ENCODE measurements around the gene FAM217B. TPM values are rescaled to one million over a fixed set of nuclear protein-coding genes. Genes with fewer than 3 reads are reported as not detected.

Gene FAM217B
- total RNA-seq, 4 donors from 2014 or later = 9.4 to 15.9 (median 12.9) TPM

DNA sequence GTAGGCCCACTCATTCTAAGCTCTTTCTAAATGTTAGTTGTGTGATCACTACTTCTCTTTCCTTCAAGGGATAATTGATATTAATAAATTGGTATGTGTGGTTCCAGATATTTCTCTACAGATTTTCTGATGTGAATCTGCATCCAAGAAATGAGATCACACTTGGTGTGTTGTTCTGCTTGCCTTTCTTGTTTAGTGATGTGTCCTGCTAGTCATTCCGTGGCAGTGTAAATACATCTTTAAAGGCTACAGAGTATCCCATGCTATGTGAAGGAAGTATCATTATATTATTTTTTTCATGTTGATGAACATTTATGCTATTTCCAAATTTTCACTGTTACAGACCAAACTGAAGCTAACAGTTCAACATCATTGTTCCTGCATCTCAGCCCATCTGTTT lies 31.2 kb downstream of the FAM217B start:
- WGBS, 2 donors = 92 to 96% methylated on average over 1 of the region's 1 CpG
- intact Hi-C loops (cut with DNase I) = no loop called here
- Histone ChIP-seq H3K9me3 (no peaks in the 10 kb centered on the region), H3K27ac (no peak overlapping the region), H3K27me3 (no peaks in the 10 kb centered on the region), H3K4me1 (no peaks in the 10 kb centered on the region), H3K36me3 (no peaks in the 10 kb centered on the region), H3K4me3 (replicated peaks in 1 of 3) (no peak overlapping the region)
- DNase-seq = no peak
- no peak for TF ChIP-seq POLR2A (IDR thresholded peaks at IDR 0.05)
- TF ChIP-seq, protein P1, sequence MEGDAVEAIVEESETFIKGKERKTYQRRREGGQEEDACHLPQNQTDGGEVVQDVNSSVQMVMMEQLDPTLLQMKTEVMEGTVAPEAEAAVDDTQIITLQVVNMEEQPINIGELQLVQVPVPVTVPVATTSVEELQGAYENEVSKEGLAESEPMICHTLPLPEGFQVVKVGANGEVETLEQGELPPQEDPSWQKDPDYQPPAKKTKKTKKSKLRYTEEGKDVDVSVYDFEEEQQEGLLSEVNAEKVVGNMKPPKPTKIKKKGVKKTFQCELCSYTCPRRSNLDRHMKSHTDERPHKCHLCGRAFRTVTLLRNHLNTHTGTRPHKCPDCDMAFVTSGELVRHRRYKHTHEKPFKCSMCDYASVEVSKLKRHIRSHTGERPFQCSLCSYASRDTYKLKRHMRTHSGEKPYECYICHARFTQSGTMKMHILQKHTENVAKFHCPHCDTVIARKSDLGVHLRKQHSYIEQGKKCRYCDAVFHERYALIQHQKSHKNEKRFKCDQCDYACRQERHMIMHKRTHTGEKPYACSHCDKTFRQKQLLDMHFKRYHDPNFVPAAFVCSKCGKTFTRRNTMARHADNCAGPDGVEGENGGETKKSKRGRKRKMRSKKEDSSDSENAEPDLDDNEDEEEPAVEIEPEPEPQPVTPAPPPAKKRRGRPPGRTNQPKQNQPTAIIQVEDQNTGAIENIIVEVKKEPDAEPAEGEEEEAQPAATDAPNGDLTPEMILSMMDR (IDR thresholded peaks at IDR 0.05) = no peak

DNA sequence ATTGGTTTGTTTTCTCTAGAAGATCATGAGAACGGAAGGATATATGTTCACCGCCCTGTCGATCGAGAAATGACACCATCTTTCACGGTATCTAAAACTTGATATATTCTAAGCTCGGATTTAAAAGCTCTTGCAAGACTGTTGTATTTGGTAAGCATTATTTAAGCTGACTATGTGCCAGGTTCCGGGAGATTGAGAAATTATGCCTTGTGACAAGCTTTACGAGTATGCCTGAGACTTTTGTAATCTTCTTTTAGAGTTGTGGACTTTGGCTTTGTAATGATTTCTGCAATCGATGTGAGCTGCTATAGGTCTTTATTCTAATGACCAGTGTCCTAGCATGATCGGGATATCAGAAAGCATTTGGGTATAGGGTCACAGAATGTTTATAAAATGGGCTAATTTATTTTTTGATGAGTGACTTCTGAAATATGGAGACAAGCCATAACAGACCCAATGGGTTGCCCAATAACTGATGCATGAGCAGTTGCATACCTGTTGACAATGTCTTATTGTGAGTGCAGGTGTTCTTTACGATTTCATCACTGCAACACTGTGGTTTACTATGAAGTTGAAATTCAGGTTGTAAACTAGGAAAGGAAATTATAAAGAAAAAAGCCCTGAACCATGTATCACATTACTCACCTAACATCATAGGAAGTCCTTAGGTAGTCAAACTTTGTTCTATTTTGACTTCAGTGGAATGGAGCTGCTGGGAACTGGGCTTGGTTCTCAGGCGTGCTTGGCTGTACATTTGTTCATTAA lies 32.0 kb downstream of the FAM217B start:
- no peaks in the 10 kb centered on the region for H3K27me3 ChIP-seq
- H3K4me1 ChIP-seq = no peaks in the 10 kb centered on the region
- DNase-seq = no peak
- intact Hi-C loops (cut with DNase I) = no loop called here
- H3K4me3 ChIP-seq (replicated peaks in 1 of 3) = no peak overlapping the region
- H3K27ac ChIP-seq = no peak overlapping the region
- H3K9me3 ChIP-seq = no peaks in the 10 kb centered on the region
- no peaks in the 10 kb centered on the region for H3K36me3 ChIP-seq
- 89 to 91% methylated on average over 12 of the region's 12 CpGs for WGBS, 2 donors
- no peak for TF ChIP-seq POLR2A (IDR thresholded peaks at IDR 0.05)

DNA sequence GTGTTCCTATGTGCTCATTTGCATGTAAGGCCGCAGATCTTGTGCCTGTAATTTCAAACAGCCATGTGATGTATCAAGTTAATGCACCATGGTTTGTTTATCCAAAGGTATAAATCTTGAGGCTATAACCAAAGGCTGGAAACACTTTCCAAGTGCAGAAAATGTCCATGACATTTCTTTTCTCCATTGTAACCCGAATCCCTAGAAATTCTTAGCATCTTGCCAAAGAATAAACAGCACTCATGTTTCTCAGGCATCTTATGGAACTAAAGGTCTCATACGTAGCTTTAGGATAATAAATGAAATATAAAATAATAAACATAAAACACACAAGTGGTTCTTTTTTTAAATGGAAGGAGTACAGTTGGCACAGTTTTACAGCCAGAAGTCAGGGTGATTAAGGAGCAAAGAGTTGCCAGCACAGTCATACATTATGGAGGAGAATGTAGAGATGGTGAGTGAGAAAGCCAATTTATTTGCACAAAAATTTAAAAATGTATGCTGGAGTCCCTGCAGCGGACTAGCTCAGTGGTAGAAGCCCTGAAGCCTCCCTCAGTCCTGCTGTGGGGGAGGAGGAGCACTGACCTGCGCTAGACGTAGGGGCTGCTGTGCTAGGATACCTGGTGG lies 36.1 kb downstream of the FAM217B start:
- H3K27ac ChIP-seq = no peak overlapping the region
- TF ChIP-seq POLR2A (IDR thresholded peaks at IDR 0.05) = no peak
- TF ChIP-seq, protein P1 (IDR thresholded peaks at IDR 0.05) = no peak
- H3K36me3 ChIP-seq = no peaks in the 10 kb centered on the region
- DNase-seq = no peak
- H3K9me3 ChIP-seq = no peaks in the 10 kb centered on the region
- no peaks in the 10 kb centered on the region for H3K27me3 ChIP-seq
- H3K4me3 ChIP-seq (replicated peaks in 1 of 3) = no peak overlapping the region
- 73 to 84% methylated on average over 6 of the region's 6 CpGs for WGBS, 2 donors
- no peaks in the 10 kb centered on the region for H3K4me1 ChIP-seq
- intact Hi-C loops (cut with DNase I) = no loop called here

DNA sequence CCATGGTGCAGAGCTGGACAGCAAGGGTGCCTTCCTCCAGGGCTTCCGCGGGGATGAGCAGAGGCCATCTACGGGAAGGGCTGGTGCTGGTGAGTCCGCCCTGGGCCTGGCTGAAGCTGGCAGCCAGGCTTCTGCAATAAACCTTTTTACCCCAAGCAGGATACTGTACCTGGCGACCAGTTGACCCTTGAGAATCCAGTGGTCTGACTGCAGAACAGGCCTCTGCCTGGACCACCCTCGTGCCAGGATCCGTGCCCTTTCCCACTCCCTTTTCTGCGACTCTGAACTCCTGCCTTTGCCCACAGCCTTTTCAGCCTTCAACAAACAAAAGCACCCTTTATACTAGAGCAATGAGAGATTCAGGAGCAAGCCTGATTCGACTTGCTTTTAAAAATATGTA lies 36.9 kb downstream of the FAM217B start:
- no peaks in the 10 kb centered on the region for H3K27me3 ChIP-seq
- no peak overlapping the region for H3K27ac ChIP-seq
- intact Hi-C loops (cut with DNase I) = no loop called here
- H3K4me1 ChIP-seq = no peaks in the 10 kb centered on the region
- 83 to 87% methylated on average over 9 of the region's 9 CpGs for WGBS, 2 donors
- no peaks in the 10 kb centered on the region for H3K36me3 ChIP-seq
- no peaks in the 10 kb centered on the region for H3K9me3 ChIP-seq
- DNase-seq = no peak
- no peak for TF ChIP-seq POLR2A (IDR thresholded peaks at IDR 0.05)
- TF ChIP-seq, protein P1 (IDR thresholded peaks at IDR 0.05) = no peak
- H3K4me3 ChIP-seq (replicated peaks in 1 of 3) = no peak overlapping the region

DNA sequence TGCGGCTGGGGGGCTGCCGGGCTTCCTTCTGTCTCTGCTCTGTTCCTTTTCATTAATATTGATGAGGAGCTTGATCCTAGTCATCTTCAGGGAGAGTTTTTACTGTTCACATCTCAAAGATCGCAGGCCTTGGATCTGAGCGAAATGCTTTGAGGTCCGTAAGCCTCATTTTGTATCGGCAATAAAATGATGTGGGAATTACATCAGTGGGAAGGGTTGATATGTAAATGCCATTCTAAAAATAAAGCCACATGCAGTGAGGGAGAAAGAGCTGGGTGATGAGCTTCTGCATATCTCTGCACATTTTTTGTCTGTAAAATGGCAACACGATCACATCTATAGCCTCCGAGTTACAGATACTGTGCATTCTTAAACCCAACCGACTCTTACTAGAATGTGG lies 42.9 kb downstream of the FAM217B start:
- Histone ChIP-seq H3K27ac (no peak overlapping the region), H3K4me1 (no peaks in the 10 kb centered on the region), H3K27me3 (no peaks in the 10 kb centered on the region), H3K9me3 (no peaks in the 10 kb centered on the region), H3K36me3 (no peaks in the 10 kb centered on the region), H3K4me3 (replicated peaks in 1 of 3) (no peak overlapping the region)
- DNase-seq = no peak
- 89 to 91% methylated on average over 9 of the region's 9 CpGs for WGBS, 2 donors
- intact Hi-C loops (cut with DNase I) = no loop called here
- no peak for TF ChIP-seq POLR2A (IDR thresholded peaks at IDR 0.05)

DNA sequence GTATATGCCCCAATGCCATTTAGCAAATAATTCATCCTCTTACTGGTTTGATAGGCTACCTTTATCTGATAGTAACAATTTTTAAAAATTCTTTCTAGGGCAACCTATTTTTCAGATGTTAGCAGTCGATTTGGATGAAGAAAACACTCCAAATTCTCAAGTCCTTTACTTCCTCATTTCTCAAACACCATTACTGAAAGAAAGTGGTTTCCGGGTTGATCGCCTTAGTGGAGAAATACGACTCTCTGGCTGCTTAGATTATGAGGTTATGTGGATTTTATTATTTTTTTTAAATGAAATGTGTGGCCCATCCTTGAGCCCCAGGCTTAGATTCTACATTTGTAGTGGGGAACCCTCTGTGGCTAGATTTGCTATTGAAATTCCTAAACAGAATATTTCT lies 44.4 kb downstream of the FAM217B start:
- no peak for DNase-seq
- WGBS, 2 donors = 79 to 83% methylated on average over 4 of the region's 4 CpGs
- H3K36me3 ChIP-seq = no peaks in the 10 kb centered on the region
- no peaks in the 10 kb centered on the region for H3K27me3 ChIP-seq
- H3K4me3 ChIP-seq (replicated peaks in 1 of 3) = no peak overlapping the region
- TF ChIP-seq, protein P1 (IDR thresholded peaks at IDR 0.05) = no peak
- TF ChIP-seq POLR2A (IDR thresholded peaks at IDR 0.05) = no peak
- H3K27ac ChIP-seq = no peak overlapping the region
- H3K4me1 ChIP-seq = no peaks in the 10 kb centered on the region
- no peaks in the 10 kb centered on the region for H3K9me3 ChIP-seq
- intact Hi-C loops (cut with DNase I) = no loop called here
